ENCODE results near the gene OSGEP. TPM values are rescaled to one million over a fixed set of nuclear protein-coding genes. Genes with fewer than 3 reads are reported as not detected.

The OSGEP gene
- total and polyA plus RNA-seq, 4 donors, result 35.5 to 54.1 (median 44.2) TPM

DNA sequence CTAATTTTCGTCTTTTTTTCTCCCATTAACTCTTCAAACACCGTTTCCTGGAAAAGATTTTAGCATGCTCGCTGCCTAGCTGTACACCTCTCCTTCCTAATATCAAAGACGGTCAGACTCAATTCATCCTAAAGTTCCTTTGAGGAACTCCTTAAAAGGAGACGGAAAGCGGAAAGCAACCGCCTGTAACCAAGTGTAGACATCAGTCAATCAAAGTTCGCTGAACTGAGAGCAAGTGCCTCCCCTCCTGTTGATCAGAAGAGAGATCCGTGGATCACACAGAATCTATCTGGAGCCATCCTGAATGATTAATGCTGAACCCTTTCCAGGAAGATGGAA is 40.9 kb downstream of the OSGEP start:
- 1% methylated on average over 9 of the region's 9 CpGs for WGBS, 2 donors
- Histone ChIP-seq H3K4me1 (ENCODE audit: control insufficient read depth in 5 of 5, insufficient read depth in 5 of 5, low read length in 5 of 5) (peaks cover 0 to 14% (median 5%) of the 10 kb centered on the region in 5 donors), H3K27ac (ENCODE audit: low read depth in 1 of 2, low read length in 1 of 2) (peak overlapping the region; percentile 91 to 95), H3K9me3 (ENCODE audit: control insufficient read depth in 4 of 4, insufficient read depth in 3 of 4, low read length in 3 of 4) (no peaks in the 10 kb centered on the region), H3K36me3 (ENCODE audit: control insufficient read depth in 4 of 4, insufficient read depth in 4 of 4, low read length in 4 of 4) (no peaks in the 10 kb centered on the region), H3K4me3 (peak overlapping the region; percentile 55), H3K27me3 (ENCODE audit: control insufficient read depth in 3 of 3, insufficient read depth in 3 of 3, low read length in 2 of 3) (no peaks in the 10 kb centered on the region), H3K9ac (ENCODE audit: insufficient read depth in 1 of 2, low read length in 2 of 2) (peak overlapping the region in 1 of 2 donors; percentile 95)
- TF ChIP-seq, protein P1, sequence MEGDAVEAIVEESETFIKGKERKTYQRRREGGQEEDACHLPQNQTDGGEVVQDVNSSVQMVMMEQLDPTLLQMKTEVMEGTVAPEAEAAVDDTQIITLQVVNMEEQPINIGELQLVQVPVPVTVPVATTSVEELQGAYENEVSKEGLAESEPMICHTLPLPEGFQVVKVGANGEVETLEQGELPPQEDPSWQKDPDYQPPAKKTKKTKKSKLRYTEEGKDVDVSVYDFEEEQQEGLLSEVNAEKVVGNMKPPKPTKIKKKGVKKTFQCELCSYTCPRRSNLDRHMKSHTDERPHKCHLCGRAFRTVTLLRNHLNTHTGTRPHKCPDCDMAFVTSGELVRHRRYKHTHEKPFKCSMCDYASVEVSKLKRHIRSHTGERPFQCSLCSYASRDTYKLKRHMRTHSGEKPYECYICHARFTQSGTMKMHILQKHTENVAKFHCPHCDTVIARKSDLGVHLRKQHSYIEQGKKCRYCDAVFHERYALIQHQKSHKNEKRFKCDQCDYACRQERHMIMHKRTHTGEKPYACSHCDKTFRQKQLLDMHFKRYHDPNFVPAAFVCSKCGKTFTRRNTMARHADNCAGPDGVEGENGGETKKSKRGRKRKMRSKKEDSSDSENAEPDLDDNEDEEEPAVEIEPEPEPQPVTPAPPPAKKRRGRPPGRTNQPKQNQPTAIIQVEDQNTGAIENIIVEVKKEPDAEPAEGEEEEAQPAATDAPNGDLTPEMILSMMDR (IDR thresholded peaks at IDR 0.05; ENCODE audit: control extremely low read depth, extremely low read depth), result no peak
- no peak for DNase-seq
- ATAC-seq (ENCODE audit: insufficient read depth, low FRiP score), result no peak

DNA sequence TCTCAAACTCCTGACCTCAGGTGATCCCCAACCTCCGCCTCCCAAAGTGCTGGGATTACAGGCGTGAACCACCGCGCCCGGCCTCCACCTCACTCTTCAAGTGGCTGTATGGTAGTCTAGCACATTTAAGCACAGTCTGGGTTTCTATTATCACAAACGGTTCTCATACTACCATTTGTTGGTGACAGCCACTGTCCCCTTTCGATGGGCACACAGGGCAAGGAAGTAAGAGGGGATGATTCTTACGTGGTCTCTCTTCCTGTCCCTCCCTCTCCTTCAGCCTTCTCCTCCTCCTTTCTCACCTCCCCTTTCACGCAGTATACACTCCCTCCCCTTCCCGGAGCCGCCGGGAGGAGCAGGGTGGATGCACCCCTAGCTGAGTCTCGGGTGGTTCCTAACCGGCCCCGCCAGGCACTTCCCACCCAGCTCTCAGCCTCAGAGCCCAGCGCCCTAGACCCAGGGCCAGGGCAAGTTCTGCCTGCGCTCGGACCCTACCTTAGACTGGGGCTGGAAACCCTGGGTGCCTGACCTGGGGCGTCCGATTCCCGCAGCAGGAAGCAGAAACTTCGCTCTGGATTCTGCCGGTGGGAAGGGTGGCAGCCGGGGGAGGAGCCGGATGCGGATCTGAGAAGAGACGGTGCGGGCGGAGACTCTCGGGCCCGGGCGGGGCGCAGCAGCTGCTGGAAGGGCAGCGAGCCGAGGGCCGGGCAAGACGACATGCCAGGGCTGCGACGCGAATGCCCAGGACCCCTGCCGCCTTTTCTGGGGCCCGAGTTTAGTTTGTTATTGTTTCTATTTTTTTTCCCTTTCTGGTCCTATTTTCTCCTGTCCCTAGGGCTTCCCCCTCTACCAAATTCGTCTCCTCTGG is 41.5 kb downstream of the OSGEP start, which contains the start of gene TEP1:
TEP1 (minus strand) TSS at position 626 of the 868 bp plus-strand sequence. CDS start 5,062 bp downstream, outside the sequence.
- Histone ChIP-seq H3K9ac (ENCODE audit: insufficient read depth in 1 of 2, low read length in 2 of 2) (peak within 1 kb of the TSS; percentile 21 to 95), H3K36me3 (ENCODE audit: control insufficient read depth in 4 of 4, insufficient read depth in 4 of 4, low read length in 4 of 4) (peaks cover 0 to 2% (median 0%) of the 10 kb centered on the region in 4 donors)
- 0% methylated on average over 41 to 43 of the region's 43 CpGs for WGBS, 2 donors

DNA sequence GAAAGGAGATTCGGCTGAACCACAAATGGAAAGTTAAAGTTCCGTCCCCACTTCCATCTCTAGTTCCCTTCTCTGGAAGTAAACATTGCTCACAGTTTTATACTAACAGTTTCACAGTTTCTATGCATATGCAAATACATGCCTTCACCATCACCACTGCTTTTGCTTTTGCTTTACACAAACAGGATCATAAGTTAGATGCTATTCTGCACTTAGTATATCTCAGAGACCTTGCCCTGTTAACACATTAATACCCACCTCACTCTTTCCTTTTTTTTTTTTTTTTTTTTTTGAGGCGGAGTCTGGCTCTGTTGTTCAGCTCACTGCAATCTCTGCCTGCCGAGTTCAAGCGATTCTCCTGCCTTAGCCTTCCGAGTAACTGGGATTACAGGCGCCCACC is 42.2 kb downstream of the OSGEP start:
- TF ChIP-seq, protein P1 (IDR thresholded peaks at IDR 0.05; ENCODE audit: control extremely low read depth, extremely low read depth), result no peak
- Histone ChIP-seq H3K4me3 (peak overlapping the region; percentile 55), H3K9me3 (ENCODE audit: control insufficient read depth in 4 of 4, insufficient read depth in 3 of 4, low read length in 3 of 4) (no peaks in the 10 kb centered on the region), H3K4me1 (ENCODE audit: control insufficient read depth in 5 of 5, insufficient read depth in 5 of 5, low read length in 5 of 5) (peaks cover 0 to 14% (median 5%) of the 10 kb centered on the region in 5 donors), H3K36me3 (ENCODE audit: control insufficient read depth in 4 of 4, insufficient read depth in 4 of 4, low read length in 4 of 4) (peaks cover 0 to 9% (median 2%) of the 10 kb centered on the region in 4 donors), H3K27me3 (ENCODE audit: control insufficient read depth in 3 of 3, insufficient read depth in 3 of 3, low read length in 2 of 3) (no peaks in the 10 kb centered on the region), H3K9ac (ENCODE audit: insufficient read depth in 1 of 2, low read length in 2 of 2) (peak overlapping the region; percentile 21 to 88), H3K27ac (ENCODE audit: low read depth in 1 of 2, low read length in 1 of 2) (peak overlapping the region; percentile 91 to 95)
- WGBS, 2 donors, result 1 to 2% methylated on average over 7 of the region's 7 CpGs
- no peak for ATAC-seq (ENCODE audit: insufficient read depth, low FRiP score)
- DNase-seq, result peak in 2 of 3 donors; percentile 24 to 30

More for the DNA sequence above, 41.5 kb downstream of the OSGEP start, which contains the start of gene TEP1:
- Histone ChIP-seq H3K27me3 (ENCODE audit: control insufficient read depth in 3 of 3, insufficient read depth in 3 of 3, low read length in 2 of 3) (no peaks in the 10 kb centered on the region), H3K27ac (ENCODE audit: low read depth in 1 of 2, low read length in 1 of 2) (peak within 1 kb of the TSS; percentile 91 to 95), H3K4me3 (peak within 1 kb of the TSS; percentile 55), H3K9me3 (ENCODE audit: control insufficient read depth in 4 of 4, insufficient read depth in 3 of 4, low read length in 3 of 4) (no peaks in the 10 kb centered on the region), H3K4me1 (ENCODE audit: control insufficient read depth in 5 of 5, insufficient read depth in 5 of 5, low read length in 5 of 5) (peaks cover 0 to 14% (median 5%) of the 10 kb centered on the region in 5 donors)
- DNase-seq (peak; percentile 86 to 90 (median 87)), ATAC-seq (ENCODE audit: insufficient read depth, low FRiP score) (peak; percentile 98)
- TF ChIP-seq, protein P1 (IDR thresholded peaks at IDR 0.05; ENCODE audit: control extremely low read depth, extremely low read depth), result no peak

All from lung (tissue), 12 donors.